AG04449 (cell line): Measurements from ENCODE around the gene USP13.

Source experiments
- CTCF ChIA-PET: fragments of 350-600 bp; formaldehyde crosslinking; extraction: SDS; loops from one replicate; lab custom pipeline; 2021; ENCODE audit warnings: antibody characterized with exemption; lab: Yijun Ruan, JAX
- POLR2A ChIA-PET: fragments of 400-600, 350-600 bp; formaldehyde crosslinking; extraction: SDS; loops from one replicate; lab custom pipeline; 2020; ENCODE audit warnings: antibody characterized with exemption, inconsistent platforms; lab: Yijun Ruan, JAX
- DNase-seq: peaks from one replicate; pipeline ENCODE4 v3.0.0-alpha.2; 2010; ENCODE audit warnings: low read depth, low spot score
- H3K4me3 ChIP-seq: 2 replicates; pipeline ENCODE4 v1.5.1; 2011; ENCODE audit warnings: low read depth, mild to moderate bottlenecking, control low read depth, low read length
- TF ChIP-seq, protein P1 (sequence below): IDR thresholded peaks from one replicate; pipeline ENCODE4 v1.5.1; 2011; ENCODE audit warnings: mild to moderate bottlenecking, moderate library complexity, low read length, control low read depth, inconsistent platforms; ENCODE audit not compliant: insufficient read depth; ENCODE audit errors: missing control alignments

USP13 gene

DNA sequence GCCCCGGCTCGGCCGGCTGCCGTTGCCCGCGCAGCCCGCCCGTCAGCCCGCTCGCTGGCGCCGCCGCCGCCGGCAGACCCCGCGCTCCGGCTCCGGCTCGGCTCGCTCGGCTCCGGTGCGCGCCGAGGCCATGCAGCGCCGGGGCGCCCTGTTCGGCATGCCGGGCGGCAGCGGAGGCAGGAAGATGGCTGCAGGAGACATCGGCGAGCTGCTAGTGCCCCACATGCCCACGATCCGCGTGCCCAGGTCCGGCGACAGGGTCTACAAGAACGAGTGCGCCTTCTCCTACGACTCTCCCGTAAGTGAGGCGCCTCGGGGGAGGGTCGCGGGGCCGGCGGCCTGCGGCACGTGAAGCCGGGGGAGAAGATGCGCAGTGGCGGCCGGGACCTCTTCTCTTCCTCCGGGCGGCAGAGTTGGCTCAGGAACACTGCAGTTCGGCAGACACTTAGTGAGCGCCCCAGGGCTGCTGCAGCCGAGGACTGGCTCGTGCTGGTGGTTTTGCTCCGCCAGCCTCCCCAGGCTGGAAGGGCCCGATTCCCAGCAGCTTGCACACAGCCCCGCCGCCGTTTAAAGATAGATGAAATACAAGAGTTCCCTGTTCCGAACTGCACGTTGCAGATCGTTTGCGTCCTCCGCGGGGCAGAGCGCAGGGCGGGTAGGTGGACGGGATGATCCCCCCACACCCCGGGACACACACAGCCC lies 407 bp downstream of the USP13 start:
- DNase-seq: no peak
- ChIA-PET POLR2A (interaction anchor here (1.3 to 1.4 kb wide), 2 partner anchors 10 to 19 kb away, joined by 3 to 4 read pairs; no protein-coding TSS in a partner anchor), CTCF (interaction anchor here (0.7 to 2.2 kb wide), 5 partner anchors 9 to 276 kb away, joined by 3 to 6 read pairs (median 3); no protein-coding TSS in a partner anchor)
- H3K4me3 ChIP-seq: peak overlapping the region; percentile 86
- TF ChIP-seq, protein P1, sequence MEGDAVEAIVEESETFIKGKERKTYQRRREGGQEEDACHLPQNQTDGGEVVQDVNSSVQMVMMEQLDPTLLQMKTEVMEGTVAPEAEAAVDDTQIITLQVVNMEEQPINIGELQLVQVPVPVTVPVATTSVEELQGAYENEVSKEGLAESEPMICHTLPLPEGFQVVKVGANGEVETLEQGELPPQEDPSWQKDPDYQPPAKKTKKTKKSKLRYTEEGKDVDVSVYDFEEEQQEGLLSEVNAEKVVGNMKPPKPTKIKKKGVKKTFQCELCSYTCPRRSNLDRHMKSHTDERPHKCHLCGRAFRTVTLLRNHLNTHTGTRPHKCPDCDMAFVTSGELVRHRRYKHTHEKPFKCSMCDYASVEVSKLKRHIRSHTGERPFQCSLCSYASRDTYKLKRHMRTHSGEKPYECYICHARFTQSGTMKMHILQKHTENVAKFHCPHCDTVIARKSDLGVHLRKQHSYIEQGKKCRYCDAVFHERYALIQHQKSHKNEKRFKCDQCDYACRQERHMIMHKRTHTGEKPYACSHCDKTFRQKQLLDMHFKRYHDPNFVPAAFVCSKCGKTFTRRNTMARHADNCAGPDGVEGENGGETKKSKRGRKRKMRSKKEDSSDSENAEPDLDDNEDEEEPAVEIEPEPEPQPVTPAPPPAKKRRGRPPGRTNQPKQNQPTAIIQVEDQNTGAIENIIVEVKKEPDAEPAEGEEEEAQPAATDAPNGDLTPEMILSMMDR: no peak

DNA sequence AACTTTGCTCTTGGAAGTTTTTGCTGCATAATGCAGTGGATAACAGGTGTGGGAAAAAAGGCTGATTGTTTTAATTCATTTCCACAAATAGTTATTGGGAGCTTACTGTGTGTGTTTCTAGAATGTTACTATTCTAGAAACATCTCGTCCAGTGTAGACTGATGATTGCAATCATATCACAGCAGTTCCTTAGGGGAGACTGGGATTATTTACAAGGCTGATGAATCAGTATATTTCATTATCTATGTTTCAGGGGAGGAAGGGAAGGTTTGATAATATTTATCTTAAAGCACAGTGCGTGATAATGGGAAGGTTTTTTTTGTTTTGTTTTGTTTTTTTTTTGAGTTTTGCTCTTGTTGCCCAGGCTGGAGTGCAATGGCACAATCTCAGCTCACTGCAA lies 2.4 kb downstream of the USP13 start:
- TF ChIP-seq, protein P1: no peak
- ChIA-PET CTCF (no interaction called here), POLR2A (no interaction called here)
- H3K4me3 ChIP-seq: no peak overlapping the region
- no peak for DNase-seq

DNA sequence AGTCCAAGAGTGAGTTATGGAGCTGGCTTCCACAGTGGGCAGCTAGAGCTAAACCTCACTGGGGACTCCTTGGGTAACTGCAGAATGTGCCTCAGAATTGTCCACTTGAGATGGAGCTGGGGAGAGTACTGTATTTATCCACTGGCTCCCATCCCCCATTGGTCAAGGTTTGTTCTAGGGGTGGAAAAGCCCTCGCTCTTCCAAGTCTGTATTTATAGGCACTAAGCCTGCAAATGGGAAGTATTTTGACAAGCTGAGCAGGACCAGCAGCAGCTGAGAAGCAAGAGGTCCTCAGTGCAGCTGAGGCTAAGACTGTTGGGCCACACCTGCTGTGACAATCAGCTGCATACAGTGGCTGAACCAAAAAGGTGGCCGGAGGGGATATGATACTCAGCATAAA lies 5.8 kb downstream of the USP13 start:
- no peak for DNase-seq
- H3K4me3 ChIP-seq: no peak overlapping the region
- TF ChIP-seq, protein P1: no peak
- CTCF ChIA-PET: interaction anchor here (0.6 to 1.5 kb wide), 3 partner anchors 9 to 56 kb away, joined by 3 to 5 read pairs (median 3); no protein-coding TSS in a partner anchor
- POLR2A ChIA-PET: no interaction called here

DNA sequence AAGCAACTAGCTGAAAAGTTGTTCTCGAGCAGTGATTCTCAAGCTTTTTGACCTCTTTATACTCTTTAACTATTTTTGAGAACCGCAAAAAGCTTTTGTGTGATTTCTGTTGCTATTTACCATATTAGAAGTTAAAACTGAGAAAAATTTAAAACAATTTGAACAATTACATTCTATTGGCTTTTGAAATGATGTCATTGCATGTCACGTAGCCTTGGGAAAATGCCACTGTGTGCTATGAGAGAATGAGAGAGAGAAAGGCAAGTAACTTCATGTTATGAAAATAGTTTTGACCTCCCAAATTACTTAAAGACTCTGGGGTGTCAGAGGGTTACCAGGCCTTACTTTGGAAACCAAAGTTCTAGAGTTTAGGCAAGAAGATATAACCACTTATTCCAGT lies 8.0 kb downstream of the USP13 start:
- TF ChIP-seq, protein P1: no peak
- ChIA-PET POLR2A (no interaction called here), CTCF (interaction anchor here (1.0 to 3.7 kb wide), 3 partner anchors 8 to 11 kb away, joined by 3 to 15 read pairs (median 4); partner anchors contain the start of gene USP13)
- DNase-seq: no peak
- H3K4me3 ChIP-seq: no peak overlapping the region

DNA sequence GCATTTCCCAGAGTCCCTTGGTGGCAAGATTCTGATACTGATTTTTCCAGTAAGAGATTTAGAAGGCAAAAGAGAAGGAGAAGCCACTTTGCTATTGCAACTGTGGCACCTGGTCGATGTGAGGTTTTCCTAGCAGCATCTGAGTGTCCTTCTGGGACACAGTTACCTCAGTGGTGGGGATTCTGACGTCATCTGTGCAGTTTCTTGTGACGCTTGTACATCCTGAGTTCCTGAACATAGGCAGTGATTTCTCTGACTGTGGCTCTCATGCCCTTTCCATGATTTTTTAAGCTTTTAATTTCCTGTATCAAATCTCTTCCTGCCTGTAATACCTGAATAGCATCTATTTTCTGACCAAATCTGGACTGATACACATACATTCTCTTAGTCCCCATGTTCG lies 8.9 kb downstream of the USP13 start:
- ChIA-PET CTCF (interaction anchor here (1.7 to 3.7 kb wide), 2 partner anchors 9 to 12 kb away, joined by 6 to 15 read pairs; partner anchors contain the start of gene USP13), POLR2A (no interaction called here)
- DNase-seq: no peak
- TF ChIP-seq, protein P1: no peak
- no peak overlapping the region for H3K4me3 ChIP-seq

DNA sequence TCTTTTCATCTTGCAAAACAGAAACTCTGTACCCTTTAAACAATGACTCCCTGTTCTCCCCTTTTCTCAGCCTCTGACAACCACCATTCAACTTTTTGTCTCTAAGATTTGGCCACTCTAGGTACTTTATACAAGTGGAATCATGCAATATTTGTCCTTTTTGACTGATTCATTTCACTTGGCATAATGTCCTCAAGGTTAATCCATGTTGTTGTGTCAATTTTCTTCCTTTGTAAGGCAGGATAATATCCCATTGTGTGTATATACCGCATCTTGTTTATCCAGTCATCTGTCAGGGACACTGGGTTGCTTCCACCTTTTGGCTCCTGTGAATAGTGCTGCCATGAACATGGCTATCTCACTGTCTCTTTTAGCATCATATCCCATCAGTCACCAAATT lies 10.3 kb downstream of the USP13 start:
- CTCF ChIA-PET: interaction anchor here (0.6 to 3.7 kb wide), 3 partner anchors 11 to 30 kb away, joined by 3 to 15 read pairs (median 6); partner anchors contain the start of gene USP13
- TF ChIP-seq, protein P1: no peak
- H3K4me3 ChIP-seq: no peak overlapping the region
- no peak for DNase-seq
- POLR2A ChIA-PET: interaction anchor here (1.0 kb wide), 1 partner anchor 9 kb away, joined by 4 read pairs; no protein-coding TSS in a partner anchor
